Measurements from ENCODE around the gene CLUH. TPM values are rescaled to one million over a fixed set of nuclear protein-coding genes. Genes with fewer than 3 reads are reported as not detected.
"Not testable (repeated sequence)": the region's sequence is repeated elsewhere in the genome, so short reads cannot be mapped to it uniquely, and the experiment has no call there.

The CLUH gene
- total RNA-seq, 1 donor from 2014 or later: 53.6 TPM

DNA sequence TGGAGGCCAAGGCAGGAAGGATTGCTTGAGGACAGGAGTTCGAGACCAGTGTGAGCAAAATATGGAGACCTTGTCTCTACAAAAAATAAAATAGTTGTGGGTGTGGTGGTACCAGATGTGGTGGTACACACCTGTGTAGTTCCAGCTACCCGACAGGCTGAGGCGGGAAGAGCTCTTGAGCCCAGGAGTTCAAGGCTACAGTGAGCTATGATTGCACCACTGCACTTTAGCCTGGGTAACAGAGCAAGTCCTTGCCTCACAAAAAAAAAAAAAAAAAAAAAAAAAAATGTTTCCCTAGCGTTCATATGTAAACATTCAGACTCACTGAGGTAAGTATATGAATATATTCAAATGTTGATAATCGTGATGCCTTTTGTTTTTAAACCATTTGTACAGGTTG, 39.5 kb downstream of the CLUH start:
- Histone ChIP-seq H3K4me3 (ENCODE audit: insufficient read depth, low read depth, low read length) (no peak overlapping the region), H3K27ac (ENCODE audit: low read depth, low read length) (no peak overlapping the region), H3K79me2 (ENCODE audit: insufficient read depth, low read length) (peaks cover 56% of the 10 kb centered on the region), H4K20me1 (ENCODE audit: insufficient read depth, low read length) (peaks cover 75% of the 10 kb centered on the region), H3K9me3 (ENCODE audit: insufficient read depth, low read depth, low read length) (no peaks in the 10 kb centered on the region), H2AFZ (ENCODE audit: low read depth, low read length) (no peak overlapping the region), H3K36me3 (ENCODE audit: insufficient read depth, low read length) (peaks cover 41% of the 10 kb centered on the region), H3K4me2 (ENCODE audit: low read length) (no peak overlapping the region), H3K4me1 (ENCODE audit: insufficient read depth, low read length) (no peaks in the 10 kb centered on the region), H3K9ac (ENCODE audit: low read length) (no peak overlapping the region), H3K27me3 (ENCODE audit: insufficient read depth, low read length) (no peaks in the 10 kb centered on the region)
- no peak overlapping the region for H3K27ac Mint-ChIP-seq (ENCODE audit: unreplicated experiment)
- no peaks in the 10 kb centered on the region for H3K9me3 Mint-ChIP-seq (ENCODE audit: unreplicated experiment)
- no peak for FAIRE-seq
- no peak for DNase-seq (ENCODE audit: low read depth)
- no peaks in the 10 kb centered on the region for H3K27me3 Mint-ChIP-seq (ENCODE audit: low read depth, unreplicated experiment)
- H3K4me3 Mint-ChIP-seq (ENCODE audit: unreplicated experiment): no peak overlapping the region
- no peaks in the 10 kb centered on the region for H3K4me1 Mint-ChIP-seq (ENCODE audit: low read depth, unreplicated experiment)
- TF ChIP-seq EZH2 (IDR thresholded peaks at IDR 0.05; ENCODE audit: insufficient read depth, low read length): no peak
- TF ChIP-seq CTCF (IDR thresholded peaks at IDR 0.05; ENCODE audit: insufficient read depth, low read depth, low read length): no peak
- H3K36me3 Mint-ChIP-seq (ENCODE audit: low read depth, unreplicated experiment): peaks cover 24% of the 10 kb centered on the region

GRCh38 chr17:2660410-2660809, 51.2 kb downstream of the CLUH start:
- Mint-ChIP-seq H3K27ac (ENCODE audit: unreplicated experiment) (peak overlapping the region; percentile 28), H3K36me3 (ENCODE audit: low read depth, unreplicated experiment) (peaks cover 14% of the 10 kb centered on the region), H3K4me1 (ENCODE audit: low read depth, unreplicated experiment) (peaks cover 10% of the 10 kb centered on the region)
- H3K36me3 ChIP-seq (ENCODE audit: insufficient read depth, low read length); H3K27ac ChIP-seq (ENCODE audit: low read depth, low read length); FAIRE-seq; H3K9me3 ChIP-seq (ENCODE audit: insufficient read depth, low read depth, low read length); H2AFZ ChIP-seq (ENCODE audit: low read depth, low read length); H3K4me3 Mint-ChIP-seq (ENCODE audit: unreplicated experiment); H3K9me3 Mint-ChIP-seq (ENCODE audit: unreplicated experiment); H3K4me3 ChIP-seq (ENCODE audit: insufficient read depth, low read depth, low read length); DNase-seq (ENCODE audit: low read depth); H3K27me3 Mint-ChIP-seq (ENCODE audit: low read depth, unreplicated experiment); H3K4me2 ChIP-seq (ENCODE audit: low read length); H3K4me1 ChIP-seq (ENCODE audit: insufficient read depth, low read length); H3K27me3 ChIP-seq (ENCODE audit: insufficient read depth, low read length); H3K9ac ChIP-seq (ENCODE audit: low read length): not testable (repeated sequence)
- Histone ChIP-seq H4K20me1 (ENCODE audit: insufficient read depth, low read length) (peaks cover 95% of the 10 kb centered on the region), H3K79me2 (ENCODE audit: insufficient read depth, low read length) (peaks cover 99% of the 10 kb centered on the region)

- H3K4me3 Mint-ChIP-seq (ENCODE audit: unreplicated experiment); H3K4me2 ChIP-seq (ENCODE audit: low read length); H3K27me3 Mint-ChIP-seq (ENCODE audit: low read depth, unreplicated experiment); H3K9me3 ChIP-seq (ENCODE audit: insufficient read depth, low read depth, low read length); DNase-seq (ENCODE audit: low read depth); H3K9me3 Mint-ChIP-seq (ENCODE audit: unreplicated experiment); H3K27me3 ChIP-seq (ENCODE audit: insufficient read depth, low read length); H3K4me1 Mint-ChIP-seq (ENCODE audit: low read depth, unreplicated experiment); H3K27ac ChIP-seq (ENCODE audit: low read depth, low read length); H3K9ac ChIP-seq (ENCODE audit: low read length); FAIRE-seq; H3K4me1 ChIP-seq (ENCODE audit: insufficient read depth, low read length); H2AFZ ChIP-seq (ENCODE audit: low read depth, low read length); H3K4me3 ChIP-seq (ENCODE audit: insufficient read depth, low read depth, low read length): not testable (repeated sequence)
- Mint-ChIP-seq H3K36me3 (ENCODE audit: low read depth, unreplicated experiment) (peaks cover 14% of the 10 kb centered on the region), H3K27ac (ENCODE audit: unreplicated experiment) (peak overlapping the region; percentile 62)
- peaks cover 99% of the 10 kb centered on the region for H3K79me2 ChIP-seq (ENCODE audit: insufficient read depth, low read length)
- H4K20me1 ChIP-seq (ENCODE audit: insufficient read depth, low read length): peaks cover 94% of the 10 kb centered on the region
- peaks cover 12% of the 10 kb centered on the region for H3K36me3 ChIP-seq (ENCODE audit: insufficient read depth, low read length)
Measured at GRCh38 chr17:2659337-2659736, 52.2 kb downstream of the CLUH start.

GRCh38 chr17:2656283-2656682, 55.3 kb downstream of the CLUH start:
- Mint-ChIP-seq H3K27me3 (ENCODE audit: low read depth, unreplicated experiment) (no peaks in the 10 kb centered on the region), H3K27ac (ENCODE audit: unreplicated experiment) (no peak overlapping the region), H3K4me1 (ENCODE audit: low read depth, unreplicated experiment) (peaks cover 9% of the 10 kb centered on the region), H3K36me3 (ENCODE audit: low read depth, unreplicated experiment) (peaks cover 22% of the 10 kb centered on the region), H3K4me3 (ENCODE audit: unreplicated experiment) (no peak overlapping the region), H3K9me3 (ENCODE audit: unreplicated experiment) (peaks cover 4% of the 10 kb centered on the region)
- H3K79me2 ChIP-seq (ENCODE audit: insufficient read depth, low read length): peaks cover 96% of the 10 kb centered on the region
- no peaks in the 10 kb centered on the region for H3K9me3 ChIP-seq (ENCODE audit: insufficient read depth, low read depth, low read length)
- no peak overlapping the region for H3K4me3 ChIP-seq (ENCODE audit: insufficient read depth, low read depth, low read length)
- DNase-seq (ENCODE audit: low read depth) (no peak), FAIRE-seq (no peak)
- H3K9ac ChIP-seq (ENCODE audit: low read length): no peak overlapping the region
- H3K4me2 ChIP-seq (ENCODE audit: low read length): no peak overlapping the region
- H3K27ac ChIP-seq (ENCODE audit: low read depth, low read length): no peak overlapping the region
- peaks cover under 1% of the 10 kb centered on the region for H3K4me1 ChIP-seq (ENCODE audit: insufficient read depth, low read length)
- peaks cover 90% of the 10 kb centered on the region for H4K20me1 ChIP-seq (ENCODE audit: insufficient read depth, low read length)
- H3K36me3 ChIP-seq (ENCODE audit: insufficient read depth, low read length): peaks cover 14% of the 10 kb centered on the region
- H2AFZ ChIP-seq (ENCODE audit: low read depth, low read length): no peak overlapping the region
- H3K27me3 ChIP-seq (ENCODE audit: insufficient read depth, low read length): no peaks in the 10 kb centered on the region
- TF ChIP-seq CTCF (IDR thresholded peaks at IDR 0.05; ENCODE audit: insufficient read depth, low read depth, low read length) (no peak), EZH2 (IDR thresholded peaks at IDR 0.05; ENCODE audit: insufficient read depth, low read length) (no peak)

Measured in astrocyte (in vitro differentiated cells and primary cell).